Pancreas (tissue), 10 donors: ENCODE data around the gene SH3GLB2. TPM values are rescaled to one million over a fixed set of nuclear protein-coding genes. Genes with fewer than 3 reads are reported as not detected.
"Not testable (repeated sequence)": the region's sequence is repeated elsewhere in the genome, so short reads cannot be mapped to it uniquely, and the experiment has no call there.

Experiments
- ATAC-seq, 4 donors: fragments of 200-7000 bp; cut with Tn5 transposase; one replicate each; pipeline versions ENCODE4 v1.8.0 to v1.9.1; 2020; ENCODE audit warnings: mild to moderate bottlenecking in 4 of 4, moderate library complexity in 4 of 4
- DNase-seq, 6 donors: peaks; one replicate each; pipeline ENCODE4 v3.0.0-alpha.2; 2020
- FAIRE-seq: peaks from 2 replicates; lab custom pipeline; 2012; peaks lifted over from hg19 to GRCh38; lab: Jason Lieb, UNC
- H3K27ac ChIP-seq, 4 donors: fragments of 200-600 bp; sonication (generic); 1 replicate in 3 of 4; 2 replicates in 1 of 4; pipeline versions ENCODE4 v1.5.0 to v1.8.0; 2020
- H3K27me3 ChIP-seq, 4 donors: fragments of 200-600 bp; one replicate each; pipeline ENCODE4 v1.8.0; 2021
- H3K36me3 ChIP-seq, 3 donors: fragments of 200-600 bp; sonication (generic) in 1 of 3; one replicate each; pipeline versions ENCODE4 v1.5.0 to v1.8.0; 2020 to 2021
- H3K4me1 ChIP-seq, 3 donors: fragments of 200-600 bp; one replicate each; pipeline ENCODE4 v1.8.0; 2021
- H3K4me3 ChIP-seq, 4 donors: fragments of 200-600 bp; sonication (generic) in 2 of 4; one replicate each; pipeline versions ENCODE4 v1.5.0 to v1.8.0; 2020 to 2021
- H3K9me3 ChIP-seq, 4 donors: fragments of 200-600 bp; one replicate each; pipeline ENCODE4 v1.8.0; 2021
- WGBS, 2 donors: extraction: QIAGEN DNeasy Blood & Tissue Kit; methylation state at CpG; one replicate each; pipeline ENCODE4 v1.1.7; 2013; 5-methylcytosine and 5-hydroxymethylcytosine counted together
- intact Hi-C, 3 donors: fragments of 100-400 bp; cut with DNase I; formaldehyde crosslinking; loops; one replicate each; pipeline versions ENCODE4 v1.11.1 to v1.14.2; 2022
- polyA plus RNA-seq, 2 donors: library from polyadenylated mRNA; stranded (reverse); fragments of 200-250 nt; gene quantifications; one replicate each; pipeline ENCODE4 v1.2.3, GENCODE V29; 2013
- total RNA-seq, 6 donors: library from RNA; stranded (reverse); fragmentation: NEBNext Ultra II Directional in 4 of 6; extraction: Animal tissue kit (Norgen Biotek cat#: 25700) in 4 of 6; gene quantifications; one replicate each; pipeline versions ENCODE4 v1.2.1 to v1.2.4, GENCODE V29; 2021 to 2023
- TF ChIP-seq, protein P1 (sequence below), 4 donors: fragments of 200-600 bp; sonication (generic) in 3 of 4; IDR thresholded peaks; one replicate each; pipeline versions ENCODE4 v1.5.0 to v1.8.0; 2021; ENCODE audit warnings: antibody characterized with exemption in 4 of 4
- donor health status: healthy with polysubstance abuse.
- donor health status: DM: no; HTN: no; CAD: no; lungs with moderate emphysema.
- donor health status: DM: no; HTN: no; CAD: no.
- donor health status: control.
- donor health status: control.
- donor health status: Bipolar disorder and iron deficiency.
- donor health status: DM: yes; HTN: yes; CAD: no.
- donor health status: DM: no; HTN: no; CAD: no.
- donor health status: DM: no; HTN: no; CAD: no.
- donor health status: DM: yes; HTN: yes; CAD: no.

SH3GLB2 gene
- total and polyA plus RNA-seq, 8 donors: 46.6 to 201 (median 74.9) TPM

- TF ChIP-seq, protein P1, sequence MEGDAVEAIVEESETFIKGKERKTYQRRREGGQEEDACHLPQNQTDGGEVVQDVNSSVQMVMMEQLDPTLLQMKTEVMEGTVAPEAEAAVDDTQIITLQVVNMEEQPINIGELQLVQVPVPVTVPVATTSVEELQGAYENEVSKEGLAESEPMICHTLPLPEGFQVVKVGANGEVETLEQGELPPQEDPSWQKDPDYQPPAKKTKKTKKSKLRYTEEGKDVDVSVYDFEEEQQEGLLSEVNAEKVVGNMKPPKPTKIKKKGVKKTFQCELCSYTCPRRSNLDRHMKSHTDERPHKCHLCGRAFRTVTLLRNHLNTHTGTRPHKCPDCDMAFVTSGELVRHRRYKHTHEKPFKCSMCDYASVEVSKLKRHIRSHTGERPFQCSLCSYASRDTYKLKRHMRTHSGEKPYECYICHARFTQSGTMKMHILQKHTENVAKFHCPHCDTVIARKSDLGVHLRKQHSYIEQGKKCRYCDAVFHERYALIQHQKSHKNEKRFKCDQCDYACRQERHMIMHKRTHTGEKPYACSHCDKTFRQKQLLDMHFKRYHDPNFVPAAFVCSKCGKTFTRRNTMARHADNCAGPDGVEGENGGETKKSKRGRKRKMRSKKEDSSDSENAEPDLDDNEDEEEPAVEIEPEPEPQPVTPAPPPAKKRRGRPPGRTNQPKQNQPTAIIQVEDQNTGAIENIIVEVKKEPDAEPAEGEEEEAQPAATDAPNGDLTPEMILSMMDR (IDR thresholded peaks at IDR 0.05): no peak
- FAIRE-seq (no peak), DNase-seq (no peak), ATAC-seq (no peak)
- Histone ChIP-seq H3K4me1 (no peaks in the 10 kb centered on the region), H3K27ac (no peak overlapping the region), H3K9me3 (no peaks in the 10 kb centered on the region), H3K4me3 (no peak overlapping the region), H3K36me3 (peaks cover 8 to 56% (median 19%) of the 10 kb centered on the region in 3 donors), H3K27me3 (no peaks in the 10 kb centered on the region)
- 86 to 89% methylated on average over 3 of the region's 3 CpGs for WGBS, 2 donors
- intact Hi-C loops: no loop called here
Observed at GRCh38 chr9:128979111-128979510, 49.0 kb downstream of the SH3GLB2 start.

GRCh38 chr9:128972956-128973355 lies 55.2 kb downstream of the SH3GLB2 start:
- no peak for DNase-seq
- TF ChIP-seq, protein P1 (IDR thresholded peaks at IDR 0.05): no peak
- ATAC-seq: no peak
- WGBS, 2 donors: 78 to 85% methylated on average over 4 of the region's 4 CpGs
- no peak overlapping the region for H3K4me3 ChIP-seq
- FAIRE-seq: no peak
- H3K27ac ChIP-seq: no peak overlapping the region
- no peaks in the 10 kb centered on the region for H3K4me1 ChIP-seq
- no peaks in the 10 kb centered on the region for H3K9me3 ChIP-seq
- H3K27me3 ChIP-seq: no peaks in the 10 kb centered on the region
- intact Hi-C loops: no loop called here
- H3K36me3 ChIP-seq: peaks cover 0 to 39% (median 7%) of the 10 kb centered on the region in 3 donors

GRCh38 chr9:128969491-128969890 lies 58.6 kb downstream of the SH3GLB2 start:
- FAIRE-seq (no peak), DNase-seq (no peak), ATAC-seq (no peak)
- Histone ChIP-seq H3K36me3 (peaks cover 0 to 35% (median 7%) of the 10 kb centered on the region in 3 donors), H3K27me3 (no peaks in the 10 kb centered on the region), H3K9me3 (no peaks in the 10 kb centered on the region), H3K4me3 (no peak overlapping the region), H3K4me1 (no peaks in the 10 kb centered on the region), H3K27ac (no peak overlapping the region)
- intact Hi-C loops: no loop called here
- WGBS, 2 donors: 90 to 91% methylated on average over 5 of the region's 5 CpGs
- TF ChIP-seq, protein P1 (IDR thresholded peaks at IDR 0.05): no peak

GRCh38 chr9:128961403-128961802 lies 66.7 kb downstream of the SH3GLB2 start:
- ATAC-seq, H3K27me3 ChIP-seq, H3K4me3 ChIP-seq, H3K9me3 ChIP-seq, intact Hi-C loops, DNase-seq, H3K27ac ChIP-seq, FAIRE-seq, H3K4me1 ChIP-seq: not testable (repeated sequence)
- 98 to 100% methylated on average over 9 of the region's 9 CpGs for WGBS, 2 donors
- H3K36me3 ChIP-seq: peaks cover 0 to 40% (median 4%) of the 10 kb centered on the region in 3 donors

Other genes with a start within 250 kb of the SH3GLB2 start
- gene TBC1D13, start 241.1 kb downstream of the SH3GLB2 start, total RNA-seq: 10 to 100 TPM; 10.9 to 18.5 (median 12.7) TPM
- gene TBC1D13, start 241.1 kb downstream of the SH3GLB2 start, polyA plus RNA-seq: 10 to 100 TPM; 15.7 to 17.2 TPM
- gene ENDOG, start 209.8 kb downstream of the SH3GLB2 start, total RNA-seq: 10 to 100 TPM; 12.2 to 23.0 (median 14.3) TPM
- 10 to 100 TPM; 14.0 to 16.0 TPM for gene ENDOG, start 209.8 kb downstream of the SH3GLB2 start, polyA plus RNA-seq
- gene SPOUT1, start 198.5 kb downstream of the SH3GLB2 start, total RNA-seq: 10 to 100 TPM; 14.8 to 28.0 (median 20.6) TPM
- gene SPOUT1, start 198.5 kb downstream of the SH3GLB2 start, polyA plus RNA-seq: 10 to 100 TPM; 28.8 to 32.8 TPM
- 1 to 10 TPM; 1.1 to 2.9 (median 1.5) TPM for gene KYAT1, start 146.4 kb downstream of the SH3GLB2 start, total RNA-seq
- 1 to 10 TPM; 4.2 to 5.2 TPM for gene KYAT1, start 146.4 kb downstream of the SH3GLB2 start, polyA plus RNA-seq
- 10 to 100 TPM in 4 of 6 donors, 1 to 10 TPM in 2; 8.7 to 20.4 (median 10.4) TPM for gene LRRC8A, start 146.2 kb downstream of the SH3GLB2 start, total RNA-seq
- 10 to 100 TPM in 1 of 2 donors, 1 to 10 TPM in 1; 9.2 to 10.1 TPM for gene LRRC8A, start 146.2 kb downstream of the SH3GLB2 start, polyA plus RNA-seq
- 10 to 100 TPM; 20.7 to 48.7 (median 42.2) TPM for gene PHYHD1, start 107.3 kb downstream of the SH3GLB2 start, total RNA-seq
- gene PHYHD1, start 107.3 kb downstream of the SH3GLB2 start, polyA plus RNA-seq: 10 to 100 TPM; 45.7 to 71.3 TPM
- 1 to 10 TPM; 5.7 to 8.2 (median 6.6) TPM for gene DOLK, start 80.7 kb downstream of the SH3GLB2 start, total RNA-seq
- gene DOLK, start 80.7 kb downstream of the SH3GLB2 start, polyA plus RNA-seq: 1 to 10 TPM; 5.4 to 8.5 TPM
- gene NUP188, start 80.6 kb downstream of the SH3GLB2 start, total RNA-seq: 10 to 100 TPM; 11.5 to 20.8 (median 13.5) TPM
- 10 to 100 TPM; 10.8 to 18.0 TPM for gene NUP188, start 80.6 kb downstream of the SH3GLB2 start, polyA plus RNA-seq
- 10 to 100 TPM in 1 of 6 donors, 1 to 10 TPM in 5; 7.5 to 17.1 (median 9.3) TPM for gene MIGA2, start 8.3 kb upstream of the SH3GLB2 start, total RNA-seq
- 10 to 100 TPM; 27.8 to 30.9 TPM for gene MIGA2, start 8.3 kb upstream of the SH3GLB2 start, polyA plus RNA-seq
- 10 to 100 TPM in 1 of 6 donors, 1 to 10 TPM in 5; 4.2 to 10.5 (median 7.4) TPM for gene DOLPP1, start 52.8 kb upstream of the SH3GLB2 start, total RNA-seq
- gene DOLPP1, start 52.8 kb upstream of the SH3GLB2 start, polyA plus RNA-seq: 1 to 10 TPM; 6.2 to 7.1 TPM
- gene CRAT, start 82.5 kb upstream of the SH3GLB2 start, total RNA-seq: 100 to 1,000 TPM in 1 of 6 donors, 10 to 100 TPM in 5; 44.4 to 131 (median 79.2) TPM
- gene CRAT, start 82.5 kb upstream of the SH3GLB2 start, polyA plus RNA-seq: 10 to 100 TPM; 30.3 to 57.2 TPM
- 10 to 100 TPM; 32.7 to 71.4 (median 42.1) TPM for gene PTPA, start 83.1 kb upstream of the SH3GLB2 start, total RNA-seq
- gene PTPA, start 83.1 kb upstream of the SH3GLB2 start, polyA plus RNA-seq: 10 to 100 TPM; 43.8 to 61.8 TPM
- 10 to 100 TPM in 1 of 6 donors, 1 to 10 TPM in 5; 1.8 to 13.2 (median 4.6) TPM for gene IER5L, start 149.9 kb upstream of the SH3GLB2 start, total RNA-seq
- gene IER5L, start 149.9 kb upstream of the SH3GLB2 start, polyA plus RNA-seq: 10 to 100 TPM in 1 of 2 donors, 1 to 10 TPM in 1; 6.1 to 14.3 TPM